ENCODE data around the gene PHC2. TPM values are rescaled to one million over a fixed set of nuclear protein-coding genes. Genes with fewer than 3 reads are reported as not detected.
A peak's percentile ranks its signal among the peaks of the same experiment; 100 is the strongest.

PHC2 gene
- total and polyA plus RNA-seq, 2 donors from 2014 or later, result 118 to 149 TPM

DNA sequence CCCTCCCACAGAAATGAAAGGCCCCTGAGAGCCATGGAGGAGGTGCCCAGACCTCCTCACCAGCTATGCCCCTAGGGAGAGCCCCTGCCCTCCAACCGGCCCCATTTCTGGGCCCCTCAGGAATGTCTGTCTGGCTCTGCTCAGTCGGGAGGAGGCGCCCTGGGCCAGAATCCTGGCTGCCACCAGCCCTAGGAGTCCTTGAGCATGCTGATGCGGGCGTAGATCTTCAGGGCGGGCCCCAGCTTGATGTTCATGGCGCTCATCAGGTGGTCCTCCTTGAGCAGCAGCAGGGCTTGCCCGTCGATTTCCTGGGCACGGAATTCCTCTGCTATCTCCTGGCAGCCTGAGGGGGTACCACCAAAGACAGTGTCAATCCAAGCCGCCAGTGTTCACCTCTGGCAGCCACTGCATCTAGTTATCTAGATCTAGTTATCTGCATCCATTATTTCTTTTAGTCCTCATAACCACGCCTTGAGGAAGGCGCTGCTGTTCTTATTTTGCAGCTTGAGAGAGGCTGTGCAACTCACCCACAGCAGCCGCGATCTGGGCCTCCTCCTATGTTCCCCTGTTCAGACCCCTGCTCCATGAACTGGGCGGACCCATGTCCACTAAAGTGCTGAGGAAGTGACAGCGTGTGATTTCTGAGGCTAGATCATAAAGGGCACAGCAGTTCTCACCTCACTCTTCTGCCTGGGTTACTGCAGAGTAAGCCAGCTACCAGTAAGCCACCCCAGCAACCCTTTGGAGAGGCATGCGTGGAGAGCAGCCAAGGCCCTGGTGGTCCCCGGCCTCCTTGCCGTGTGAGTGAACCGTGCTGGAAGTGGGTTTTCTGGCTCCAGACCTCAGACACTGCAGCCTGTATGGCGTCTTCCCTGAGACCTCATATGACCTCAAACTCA, 106.0 kb downstream of the PHC2 start:
- TF ChIP-seq, protein P1, sequence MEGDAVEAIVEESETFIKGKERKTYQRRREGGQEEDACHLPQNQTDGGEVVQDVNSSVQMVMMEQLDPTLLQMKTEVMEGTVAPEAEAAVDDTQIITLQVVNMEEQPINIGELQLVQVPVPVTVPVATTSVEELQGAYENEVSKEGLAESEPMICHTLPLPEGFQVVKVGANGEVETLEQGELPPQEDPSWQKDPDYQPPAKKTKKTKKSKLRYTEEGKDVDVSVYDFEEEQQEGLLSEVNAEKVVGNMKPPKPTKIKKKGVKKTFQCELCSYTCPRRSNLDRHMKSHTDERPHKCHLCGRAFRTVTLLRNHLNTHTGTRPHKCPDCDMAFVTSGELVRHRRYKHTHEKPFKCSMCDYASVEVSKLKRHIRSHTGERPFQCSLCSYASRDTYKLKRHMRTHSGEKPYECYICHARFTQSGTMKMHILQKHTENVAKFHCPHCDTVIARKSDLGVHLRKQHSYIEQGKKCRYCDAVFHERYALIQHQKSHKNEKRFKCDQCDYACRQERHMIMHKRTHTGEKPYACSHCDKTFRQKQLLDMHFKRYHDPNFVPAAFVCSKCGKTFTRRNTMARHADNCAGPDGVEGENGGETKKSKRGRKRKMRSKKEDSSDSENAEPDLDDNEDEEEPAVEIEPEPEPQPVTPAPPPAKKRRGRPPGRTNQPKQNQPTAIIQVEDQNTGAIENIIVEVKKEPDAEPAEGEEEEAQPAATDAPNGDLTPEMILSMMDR (IDR thresholded peaks at IDR 0.05; ENCODE audit: borderline replicate concordance, extremely low read depth, insufficient read depth), result no peak
- Histone ChIP-seq H3K9me3 (ENCODE audit: control insufficient read depth in 2 of 3, insufficient read depth in 1 of 3, low read length in 3 of 3) (no peaks in the 10 kb centered on the region), H3K9ac (ENCODE audit: low read length in 3 of 3) (peak overlapping the region in 1 of 3 donors; percentile 31), H3K4me3 (ENCODE audit: low read length in 3 of 3) (no peak overlapping the region), H3K4me1 (ENCODE audit: control insufficient read depth in 2 of 3, insufficient read depth in 2 of 3, low read depth in 1 of 3, low read length in 3 of 3) (peaks cover 0 to 24% (median 9%) of the 10 kb centered on the region in 3 donors), H3K27ac (ENCODE audit: low read depth in 2 of 2, low read length in 2 of 2) (peak overlapping the region; percentile 33 to 71), H3K27me3 (ENCODE audit: control insufficient read depth, insufficient read depth, low read length) (no peaks in the 10 kb centered on the region), H3K36me3 (ENCODE audit: control insufficient read depth in 2 of 3, insufficient read depth in 3 of 3, low read length in 3 of 3) (peaks cover 25 to 59% (median 51%) of the 10 kb centered on the region in 3 donors)
- FAIRE-seq (no peak), DNase-seq (peak in 1 of 5 donors; percentile 38)
- intact Hi-C loops (cut with DNase I), result no loop called here

- TF ChIP-seq, protein P1 (IDR thresholded peaks at IDR 0.05; ENCODE audit: borderline replicate concordance, extremely low read depth, insufficient read depth), result no peak
- intact Hi-C loops (cut with DNase I), result no loop called here
- no peaks in the 10 kb centered on the region for H3K9me3 ChIP-seq (ENCODE audit: control insufficient read depth in 2 of 3, insufficient read depth in 1 of 3, low read length in 3 of 3)
- no peak overlapping the region for H3K4me3 ChIP-seq (ENCODE audit: low read length in 3 of 3)
- no peaks in the 10 kb centered on the region for H3K27me3 ChIP-seq (ENCODE audit: control insufficient read depth, insufficient read depth, low read length)
- peaks cover 0 to 24% (median 13%) of the 10 kb centered on the region in 3 donors for H3K4me1 ChIP-seq (ENCODE audit: control insufficient read depth in 2 of 3, insufficient read depth in 2 of 3, low read depth in 1 of 3, low read length in 3 of 3)
- peaks cover 19 to 49% (median 41%) of the 10 kb centered on the region in 3 donors for H3K36me3 ChIP-seq (ENCODE audit: control insufficient read depth in 2 of 3, insufficient read depth in 3 of 3, low read length in 3 of 3)
- H3K9ac ChIP-seq (ENCODE audit: low read length in 3 of 3), result no peak overlapping the region
- DNase-seq, result peak in 3 of 5 donors; percentile 38 to 54 (median 41)
- no peak for FAIRE-seq
- peak overlapping the region; percentile 56 to 71 for H3K27ac ChIP-seq (ENCODE audit: low read depth in 2 of 2, low read length in 2 of 2)
These were observed 107.0 kb downstream of the PHC2 start for GRCh38 chr1:33323663-33324477.

DNA sequence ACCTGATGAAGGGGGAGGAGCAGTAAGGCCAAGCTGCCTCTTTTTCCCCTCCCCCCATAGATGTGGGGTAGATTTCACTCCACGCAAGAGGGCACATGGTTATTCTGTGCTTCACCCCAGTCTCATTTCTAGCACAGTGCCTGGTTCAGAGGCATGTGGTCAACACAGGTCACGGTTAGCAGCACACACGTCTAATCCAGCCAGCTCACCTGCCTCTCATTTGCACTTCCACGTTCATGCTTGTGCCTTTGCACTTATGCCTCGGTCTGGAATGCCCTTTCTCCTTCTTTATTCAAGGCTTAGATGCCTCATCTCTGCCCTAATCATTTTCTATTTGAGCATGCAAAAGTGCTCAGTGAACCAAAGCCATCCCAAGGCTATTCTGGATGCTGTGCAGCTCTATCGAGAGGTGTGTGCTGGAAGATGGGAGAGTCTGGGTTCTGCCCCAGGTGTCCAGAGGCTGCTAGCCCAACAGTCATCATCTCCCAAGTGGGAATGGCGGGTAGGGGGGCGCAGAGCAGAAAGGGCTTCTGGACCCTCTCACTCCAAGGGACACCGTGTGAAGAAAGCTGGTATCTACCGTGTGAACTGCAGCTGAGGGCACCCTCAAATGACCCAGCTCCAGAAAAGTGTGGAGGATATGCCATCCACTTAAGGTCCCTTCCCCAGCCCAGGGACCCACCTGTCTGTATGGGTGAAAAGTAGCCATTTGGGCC, 107.9 kb downstream of the PHC2 start:
- Histone ChIP-seq H3K36me3 (ENCODE audit: control insufficient read depth in 2 of 3, insufficient read depth in 3 of 3, low read length in 3 of 3) (peaks cover 13 to 41% (median 35%) of the 10 kb centered on the region in 3 donors), H3K9me3 (ENCODE audit: control insufficient read depth in 2 of 3, insufficient read depth in 1 of 3, low read length in 3 of 3) (no peaks in the 10 kb centered on the region), H3K4me1 (ENCODE audit: control insufficient read depth in 2 of 3, insufficient read depth in 2 of 3, low read depth in 1 of 3, low read length in 3 of 3) (peaks cover 0 to 23% (median 13%) of the 10 kb centered on the region in 3 donors), H3K27me3 (ENCODE audit: control insufficient read depth, insufficient read depth, low read length) (no peaks in the 10 kb centered on the region), H3K27ac (ENCODE audit: low read depth in 2 of 2, low read length in 2 of 2) (peak overlapping the region; percentile 56 to 64), H3K9ac (ENCODE audit: low read length in 3 of 3) (no peak overlapping the region), H3K4me3 (ENCODE audit: low read length in 3 of 3) (no peak overlapping the region)
- FAIRE-seq, result no peak
- TF ChIP-seq, protein P1 (IDR thresholded peaks at IDR 0.05; ENCODE audit: borderline replicate concordance, extremely low read depth, insufficient read depth), result no peak
- peak in 4 of 5 donors; percentile 37 to 69 (median 53) for DNase-seq
- intact Hi-C loops (cut with DNase I), result no loop called here

Data from kidney (tissue), 14 donors.